KMS-11 (cell line): Measurements from ENCODE around the gene CCHCR1.
"Not testable (repeated sequence)": the region's sequence is repeated elsewhere in the genome, so short reads cannot be mapped to it uniquely, and the experiment has no call there.

Experiments used
- H2AFZ ChIP-seq: fragments of 200-600 bp; sonication (generic); 2 replicates; pipeline ENCODE4 v1.6.1; 2016; ENCODE audit warnings: antibody characterized with exemption, mixed run types, low read depth
- H3K27ac ChIP-seq: fragments of 200-600 bp; sonication (generic); 2 replicates; pipeline ENCODE4 v1.6.1; 2016; ENCODE audit warnings: mild to moderate bottlenecking, mixed run types
- H3K27me3 ChIP-seq: fragments of 200-600 bp; sonication (generic); 2 replicates; pipeline ENCODE4 v1.6.1; 2017; ENCODE audit warnings: mild to moderate bottlenecking, low read depth, mixed run types, moderate library complexity; ENCODE audit not compliant: insufficient read depth
- H3K36me3 ChIP-seq: fragments of 200-600 bp; sonication (generic); 2 replicates; pipeline ENCODE4 v1.6.1; 2017; ENCODE audit warnings: mild to moderate bottlenecking, mixed run types; ENCODE audit not compliant: insufficient read depth
- H3K4me1 ChIP-seq: fragments of 200-600 bp; sonication (generic); 2 replicates; pipeline ENCODE4 v1.6.1; 2016; ENCODE audit warnings: mild to moderate bottlenecking, low read depth, mixed run types; ENCODE audit not compliant: poor library complexity, severe bottlenecking
- H3K4me2 ChIP-seq: fragments of 200-600 bp; sonication (generic); 2 replicates; pipeline ENCODE4 v1.7.0; 2016; ENCODE audit warnings: mild to moderate bottlenecking, mixed run types
- H3K4me3 ChIP-seq: fragments of 200-600 bp; sonication (generic); IDR thresholded peaks from 2 replicates; pipeline ENCODE4 v1.6.1; 2017; ENCODE audit warnings: low read depth, low read length, mixed read lengths; ENCODE audit not compliant: insufficient read depth
- H3K79me2 ChIP-seq: fragments of 200-600 bp; sonication (generic); 2 replicates; pipeline ENCODE4 v1.6.1; 2016; ENCODE audit warnings: low read depth, mixed run types; ENCODE audit not compliant: insufficient read depth
- H3K9ac ChIP-seq: fragments of 200-600 bp; sonication (generic); 2 replicates; pipeline ENCODE4 v1.6.1; 2016; ENCODE audit warnings: mild to moderate bottlenecking, mixed run types
- H4K20me1 ChIP-seq: fragments of 200-600 bp; sonication (generic); 2 replicates; pipeline ENCODE4 v1.6.1; 2016; ENCODE audit warnings: mild to moderate bottlenecking, mixed run types; ENCODE audit not compliant: insufficient read depth
- CTCF ChIP-seq: fragments of 200-600 bp; sonication (generic); conservative IDR thresholded peaks from 2 replicates; pipeline ENCODE4 v1.6.1; 2017; ENCODE audit warnings: low read depth, mild to moderate bottlenecking, antibody characterized with exemption, low read length, moderate library complexity, mixed read lengths

Gene CCHCR1

GRCh38 chr6:31168606-31169005 lies 11.0 kb upstream of the CCHCR1 start:
- no peak overlapping the region for H3K4me3 ChIP-seq
- TF ChIP-seq CTCF = no peak
- H3K79me2 ChIP-seq = no peaks in the 10 kb centered on the region
- no peaks in the 10 kb centered on the region for H3K36me3 ChIP-seq
- H3K4me2 ChIP-seq = no peak overlapping the region
- peaks cover 19% of the 10 kb centered on the region for H3K4me1 ChIP-seq
- H3K27me3 ChIP-seq = no peaks in the 10 kb centered on the region
- H2AFZ ChIP-seq = no peak overlapping the region
- H3K9ac ChIP-seq = no peak overlapping the region
- H3K27ac ChIP-seq = no peak overlapping the region
- 0 out of 2 replicates have a peak, but pooled peaks cover 4% of the 10 kb centered on the region for H4K20me1 ChIP-seq

GRCh38 chr6:31165986-31166385 lies 8.4 kb upstream of the CCHCR1 start:
- Histone ChIP-seq H3K27me3 (no peaks in the 10 kb centered on the region), H3K27ac (no peak overlapping the region), H3K79me2 (no peaks in the 10 kb centered on the region), H3K4me3 (no peak overlapping the region), H3K36me3 (no peaks in the 10 kb centered on the region), H3K9ac (no peak overlapping the region), H3K4me2 (no peak overlapping the region), H2AFZ (no peak overlapping the region), H4K20me1 (0 out of 2 replicates have a peak, but pooled peaks cover 4% of the 10 kb centered on the region), H3K4me1 (peaks cover 30% of the 10 kb centered on the region)
- no peak for TF ChIP-seq CTCF

- not testable (repeated sequence) for H3K27me3 ChIP-seq, H3K36me3 ChIP-seq, H2AFZ ChIP-seq, H3K4me3 ChIP-seq, H3K9ac ChIP-seq, H3K27ac ChIP-seq, H3K79me2 ChIP-seq, H4K20me1 ChIP-seq
- H3K4me2 ChIP-seq = peak overlapping the region; percentile 80
- peaks cover 35% of the 10 kb centered on the region for H3K4me1 ChIP-seq
Observed at GRCh38 chr6:31165064-31165832, 7.6 kb upstream of the CCHCR1 start.

GRCh38 chr6:31164475-31165063 lies 7.0 kb upstream of the CCHCR1 start:
- not testable (repeated sequence) for H4K20me1 ChIP-seq, H3K4me3 ChIP-seq, H3K27ac ChIP-seq, H2AFZ ChIP-seq, H3K27me3 ChIP-seq, H3K36me3 ChIP-seq, H3K79me2 ChIP-seq, H3K9ac ChIP-seq
- Histone ChIP-seq H3K4me2 (peak overlapping the region; percentile 80), H3K4me1 (peaks cover 42% of the 10 kb centered on the region)

GRCh38 chr6:31163922-31164321 lies 6.3 kb upstream of the CCHCR1 start:
- Histone ChIP-seq H3K36me3 (no peaks in the 10 kb centered on the region), H3K9ac (no peak overlapping the region), H3K27me3 (no peaks in the 10 kb centered on the region), H3K27ac (no peak overlapping the region), H3K79me2 (peaks cover 4% of the 10 kb centered on the region; the same call in 1 of the 2 replicates), H3K4me2 (no peak overlapping the region; the same call in 1 of the 2 replicates), H4K20me1 (0 out of 2 replicates have a peak, but pooled peaks cover 4% of the 10 kb centered on the region), H2AFZ (no peak overlapping the region), H3K4me1 (peaks cover 45% of the 10 kb centered on the region), H3K4me3 (no peak overlapping the region)
- TF ChIP-seq CTCF = no peak
